Large intestine (tissue), 3 donors: ENCODE results near the gene HOXB13. TPM values are rescaled to one million over a fixed set of nuclear protein-coding genes. Genes with fewer than 3 reads are reported as not detected.

ENCODE experiments used
- DNase-seq, 2 donors: peaks; one replicate each; pipeline versions ENCODE4 v3.0.0 to v3.0.0-alpha.2; 2013
- H3K27ac ChIP-seq: one replicate; pipeline ENCODE4 v1.5.1; 2013; ENCODE audit warnings: low read length
- H3K27me3 ChIP-seq: 2 replicates; pipeline ENCODE4 v1.6.1; 2013; ENCODE audit warnings: low read length; ENCODE audit not compliant: control insufficient read depth, insufficient read depth
- H3K36me3 ChIP-seq: 2 replicates; pipeline ENCODE4 v1.6.1; 2013; ENCODE audit warnings: low read length; ENCODE audit not compliant: control insufficient read depth, insufficient read depth
- H3K4me1 ChIP-seq: one replicate; pipeline ENCODE4 v1.6.1; 2013; ENCODE audit warnings: low read length; ENCODE audit not compliant: control insufficient read depth, insufficient read depth
- H3K4me3 ChIP-seq: one replicate; pipeline ENCODE4 v1.5.1; 2013; ENCODE audit warnings: low read length
- H3K9me3 ChIP-seq: one replicate; pipeline ENCODE4 v1.6.1; 2013; ENCODE audit warnings: mild to moderate bottlenecking, low read depth, low read length, moderate library complexity; ENCODE audit not compliant: control insufficient read depth
- WGBS: methylation state at CpG from one replicate; pipeline ENCODE4 v1.1.5; 2013; ENCODE audit warnings: low lambda C conversion rate; ENCODE audit not compliant: insufficient coverage; 5-methylcytosine and 5-hydroxymethylcytosine counted together
- polyA plus RNA-seq: library from polyadenylated mRNA; unstranded; fragments of 120-200 nt; gene quantifications from one replicate; pipeline ENCODE4 v1.2.1, GENCODE V29; 2013

The HOXB13 gene
- polyA plus RNA-seq, 1 donor, result not detected

DNA sequence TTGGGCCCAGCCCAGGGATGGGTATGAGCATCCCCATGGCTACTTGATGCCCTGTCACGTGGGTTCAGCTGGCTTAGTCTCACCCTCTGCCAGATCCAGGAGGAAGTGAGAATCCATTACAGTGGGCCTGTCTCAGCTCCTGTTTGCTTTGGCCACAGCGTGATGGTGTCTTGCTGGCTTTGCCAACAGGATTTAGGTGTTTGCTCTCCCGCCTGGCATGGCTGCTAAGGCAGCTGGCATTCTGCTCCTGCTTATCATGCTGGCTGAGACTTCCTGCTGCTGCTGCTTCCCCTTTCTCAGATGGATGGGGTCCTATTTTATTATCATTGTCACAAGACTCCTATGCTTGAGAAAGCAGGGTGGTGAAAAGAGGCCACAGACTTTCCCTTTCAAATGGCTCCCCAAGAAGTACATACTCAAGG lies 28.3 kb upstream of the HOXB13 start:
- Histone ChIP-seq H3K27ac (no peak overlapping the region), H3K9me3 (peaks cover 8% of the 10 kb centered on the region), H3K36me3 (no peaks in the 10 kb centered on the region), H3K4me3 (no peak overlapping the region), H3K27me3 (peaks cover 82% of the 10 kb centered on the region), H3K4me1 (no peaks in the 10 kb centered on the region)
- no CpG with 5 or more reads among the region's 3 CpGs for WGBS
- no peak for DNase-seq

DNA sequence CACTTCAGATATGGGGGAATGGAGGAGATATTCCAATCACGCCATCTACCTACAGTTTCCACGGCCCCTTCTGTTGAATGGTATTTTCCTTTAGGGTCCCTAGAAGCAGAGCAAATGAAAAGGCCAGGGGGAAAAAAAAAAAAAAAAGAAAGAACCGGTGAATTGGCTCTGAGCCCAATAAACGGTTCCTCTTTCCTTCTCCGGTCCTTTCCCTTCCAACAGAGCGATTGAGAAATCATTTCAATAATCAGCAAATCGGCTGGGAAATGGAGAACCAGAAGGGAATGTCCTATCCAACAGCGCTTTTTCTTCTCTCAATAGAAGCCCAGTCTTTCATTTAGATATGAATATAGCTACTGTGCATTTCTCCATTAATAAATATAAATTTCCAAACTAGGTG lies 26.8 kb upstream of the HOXB13 start:
- no peak for DNase-seq
- WGBS, result no CpG with 5 or more reads among the region's 8 CpGs
- Histone ChIP-seq H3K27me3 (peaks cover 87% of the 10 kb centered on the region), H3K4me3 (no peak overlapping the region), H3K27ac (no peak overlapping the region), H3K4me1 (no peaks in the 10 kb centered on the region), H3K9me3 (peaks cover 8% of the 10 kb centered on the region), H3K36me3 (no peaks in the 10 kb centered on the region)

- peaks cover 92% of the 10 kb centered on the region for H3K27me3 ChIP-seq
- H3K9me3 ChIP-seq, result peaks cover 8% of the 10 kb centered on the region
- DNase-seq, result no peak
- no peak overlapping the region for H3K4me3 ChIP-seq
- H3K27ac ChIP-seq, result no peak overlapping the region
- H3K4me1 ChIP-seq, result no peaks in the 10 kb centered on the region
- no peaks in the 10 kb centered on the region for H3K36me3 ChIP-seq
- WGBS, result no CpG with 5 or more reads among the region's 52 CpGs
Observed at GRCh38 chr17:48754500-48755261, 26.1 kb upstream of the HOXB13 start.

- H3K27ac ChIP-seq, result no peak overlapping the region
- peaks cover 95% of the 10 kb centered on the region for H3K27me3 ChIP-seq
- no peak overlapping the region for H3K4me3 ChIP-seq
- H3K36me3 ChIP-seq, result no peaks in the 10 kb centered on the region
- DNase-seq, result no peak
- whole genome bisulfite sequencing, result no CpG with 5 or more reads among the region's 22 CpGs
- H3K9me3 ChIP-seq, result peaks cover 8% of the 10 kb centered on the region
- no peaks in the 10 kb centered on the region for H3K4me1 ChIP-seq
Observed at GRCh38 chr17:48753794-48754499, 25.4 kb upstream of the HOXB13 start.

- Histone ChIP-seq H3K27ac (no peak overlapping the region), H3K36me3 (no peaks in the 10 kb centered on the region), H3K27me3 (peaks cover 96% of the 10 kb centered on the region), H3K4me3 (no peak overlapping the region), H3K4me1 (no peaks in the 10 kb centered on the region), H3K9me3 (peaks cover 10% of the 10 kb centered on the region)
- DNase-seq, result no peak
- WGBS, result no CpG with 5 or more reads among the region's 43 CpGs
Observed at GRCh38 chr17:48752399-48753288, 24.1 kb upstream of the HOXB13 start.

DNA sequence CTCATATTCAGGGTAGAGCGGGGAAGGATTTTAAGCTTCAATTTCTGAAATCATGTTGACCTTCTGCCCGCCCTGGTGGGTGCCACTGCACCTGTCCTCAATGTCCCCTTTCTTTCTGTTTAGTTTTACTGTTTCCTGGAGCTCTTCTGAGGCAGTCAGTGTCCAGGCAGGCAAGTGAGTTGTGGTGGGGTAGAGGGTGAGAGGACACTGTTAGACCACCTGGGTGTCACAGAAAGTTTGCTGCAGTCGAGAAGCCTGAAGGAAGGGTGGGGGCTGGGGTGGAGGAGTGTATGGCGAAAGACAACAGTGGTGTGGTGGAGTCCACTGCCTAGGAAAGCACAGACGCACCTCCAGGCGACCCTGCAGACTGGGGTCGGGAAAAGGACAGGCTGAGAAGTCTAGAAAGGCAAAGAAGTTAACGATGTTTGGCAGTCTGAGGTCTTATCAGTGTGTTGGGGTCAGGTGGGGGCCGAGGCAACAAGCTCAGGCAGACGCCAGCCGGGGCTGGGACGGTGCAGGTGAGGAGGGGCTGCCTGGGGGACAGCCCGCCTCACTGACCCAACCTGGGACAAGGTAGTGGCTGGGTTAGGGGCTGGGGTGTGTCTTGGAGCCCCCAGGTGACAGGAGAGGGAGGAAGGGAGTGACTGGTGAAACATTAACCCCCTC lies 23.3 kb upstream of the HOXB13 start:
- no peak overlapping the region for H3K27ac ChIP-seq
- H3K9me3 ChIP-seq, result peaks cover 16% of the 10 kb centered on the region
- H3K36me3 ChIP-seq, result no peaks in the 10 kb centered on the region
- H3K4me1 ChIP-seq, result no peaks in the 10 kb centered on the region
- 0% methylated on average over 1 of the region's 13 CpGs for whole genome bisulfite sequencing
- no peak overlapping the region for H3K4me3 ChIP-seq
- H3K27me3 ChIP-seq, result peaks cover 96% of the 10 kb centered on the region
- no peak for DNase-seq

DNA sequence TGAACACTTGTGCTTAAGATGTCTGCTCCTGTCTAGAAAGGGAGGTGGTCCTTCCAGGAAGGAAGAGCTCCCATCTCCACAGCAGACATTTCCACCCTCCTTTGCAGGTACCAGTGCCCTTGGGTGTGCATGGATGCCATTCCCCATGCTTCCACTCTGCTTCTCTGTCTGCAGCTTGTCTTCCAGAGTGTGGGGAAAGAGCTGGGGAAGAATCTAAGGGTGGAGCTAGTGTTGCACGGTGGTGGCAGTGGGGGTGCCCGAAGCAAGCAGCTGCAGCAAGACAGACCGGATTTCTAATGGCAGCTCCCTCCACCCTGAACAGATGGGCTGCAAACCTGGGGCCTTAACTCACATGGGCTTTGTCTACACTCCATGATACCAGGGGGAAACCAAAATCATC lies 22.6 kb upstream of the HOXB13 start:
- H3K4me1 ChIP-seq, result no peaks in the 10 kb centered on the region
- peaks cover 16% of the 10 kb centered on the region for H3K9me3 ChIP-seq
- DNase-seq, result no peak
- no peak overlapping the region for H3K4me3 ChIP-seq
- no CpG with 5 or more reads among the region's 3 CpGs for WGBS
- H3K27ac ChIP-seq, result no peak overlapping the region
- H3K27me3 ChIP-seq, result peaks cover 96% of the 10 kb centered on the region
- no peaks in the 10 kb centered on the region for H3K36me3 ChIP-seq

- H3K27ac ChIP-seq, result no peak overlapping the region
- no peaks in the 10 kb centered on the region for H3K36me3 ChIP-seq
- H3K4me3 ChIP-seq, result no peak overlapping the region
- WGBS, result no CpG with 5 or more reads among the region's 32 CpGs
- peaks cover 14% of the 10 kb centered on the region for H3K9me3 ChIP-seq
- no peak for DNase-seq
- H3K4me1 ChIP-seq, result no peaks in the 10 kb centered on the region
- H3K27me3 ChIP-seq, result peaks cover 96% of the 10 kb centered on the region
Observed at GRCh38 chr17:48749621-48750553, 21.3 kb upstream of the HOXB13 start.

DNA sequence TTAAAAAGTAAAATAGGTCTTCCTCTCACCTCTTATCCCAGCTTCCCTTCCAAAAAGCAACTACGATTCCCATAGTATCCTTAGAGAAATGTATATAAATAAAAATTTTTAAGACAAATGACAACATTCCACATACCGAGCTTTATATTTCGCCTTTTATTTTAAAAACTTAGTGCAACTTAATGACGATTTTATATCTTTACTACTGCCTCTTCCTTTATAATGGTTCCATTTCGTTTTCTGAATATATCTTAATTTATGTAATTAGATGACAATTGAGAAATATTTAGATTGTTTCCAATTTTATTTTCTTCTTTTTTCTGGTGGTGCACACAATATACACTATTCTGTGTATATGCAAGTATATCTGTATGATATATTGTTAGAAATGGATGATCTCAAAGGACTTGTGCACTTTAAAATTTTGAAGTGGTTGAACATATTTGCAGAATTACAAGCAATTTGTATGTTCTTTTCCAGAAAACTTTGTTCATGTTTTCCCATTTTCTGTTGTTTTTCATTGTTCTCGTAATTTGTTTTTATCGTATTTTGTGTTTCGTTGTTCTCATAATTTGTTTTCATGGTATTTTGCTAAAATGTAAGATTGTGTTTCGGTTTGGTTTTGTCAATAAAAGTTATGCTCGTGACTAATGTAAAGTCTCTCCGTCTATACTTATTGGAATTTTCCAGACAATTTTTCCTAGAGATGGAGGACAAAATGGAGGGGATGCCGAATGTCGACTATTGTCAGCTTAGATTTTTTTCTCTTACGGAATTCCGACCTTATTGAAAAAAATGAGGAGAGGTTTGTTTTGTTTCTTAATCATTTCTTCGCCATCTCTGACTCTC lies 20.4 kb upstream of the HOXB13 start:
- Histone ChIP-seq H3K36me3 (no peaks in the 10 kb centered on the region), H3K4me3 (no peak overlapping the region), H3K9me3 (peaks cover 12% of the 10 kb centered on the region), H3K27ac (no peak overlapping the region), H3K27me3 (peaks cover 96% of the 10 kb centered on the region), H3K4me1 (no peaks in the 10 kb centered on the region)
- 25% methylated on average over 9 of the region's 16 CpGs for WGBS
- no peak for DNase-seq
